GM20431 (cell line): ENCODE measurements around the gene ZNF22.
"Not testable (repeated sequence)": the region's sequence is repeated elsewhere in the genome, so short reads cannot be mapped to it uniquely, and the experiment has no call there.

Source experiments
- in situ Hi-C: fragments of 300-500 bp; cut with MseI, MboI; formaldehyde crosslinking; loops from one replicate; pipeline ENCODE4 v1.15.0; 2020; ENCODE audit warnings: low sequenced_read_pairs; ENCODE audit not compliant: unreplicated experiment

ZNF22 gene

DNA sequence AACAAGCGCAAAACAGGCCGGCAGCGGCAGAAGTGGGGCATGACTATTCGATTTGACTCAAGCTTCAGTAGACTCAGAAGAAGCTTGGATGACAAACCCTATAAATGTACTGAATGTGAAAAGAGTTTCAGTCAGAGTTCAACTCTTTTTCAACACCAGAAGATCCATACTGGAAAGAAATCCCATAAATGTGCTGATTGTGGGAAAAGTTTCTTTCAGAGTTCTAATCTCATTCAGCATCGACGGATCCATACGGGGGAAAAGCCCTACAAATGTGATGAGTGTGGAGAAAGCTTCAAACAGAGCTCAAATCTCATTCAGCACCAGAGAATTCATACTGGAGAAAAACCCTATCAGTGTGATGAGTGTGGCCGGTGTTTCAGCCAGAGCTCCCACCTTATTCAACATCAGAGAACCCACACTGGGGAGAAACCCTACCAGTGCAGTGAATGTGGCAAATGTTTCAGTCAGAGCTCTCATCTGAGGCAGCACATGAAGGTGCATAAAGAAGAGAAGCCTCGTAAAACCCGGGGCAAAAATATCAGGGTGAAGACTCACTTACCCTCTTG, 2.8 kb downstream of the ZNF22 start:
- in situ Hi-C loops, result no loop called here

DNA sequence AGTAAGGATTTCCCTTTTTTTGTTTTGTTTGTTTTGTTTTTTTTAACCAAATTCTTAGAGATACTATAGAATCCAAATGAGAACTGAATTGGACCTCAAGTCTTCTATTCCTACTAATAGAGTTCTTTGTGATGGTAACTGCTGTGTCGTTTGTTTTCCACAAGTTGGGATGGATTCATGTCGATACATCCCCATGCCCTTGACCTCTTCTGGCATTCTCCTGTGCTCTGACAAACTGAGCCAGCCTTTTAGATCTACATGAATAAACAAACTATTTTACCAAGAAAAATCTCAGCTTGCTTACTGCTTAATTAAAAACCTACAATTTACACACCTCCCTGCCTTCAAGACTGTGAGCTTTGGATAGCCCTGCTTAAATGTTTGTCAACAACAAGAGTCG, 3.9 kb downstream of the ZNF22 start:
- in situ Hi-C loops, result no loop called here

DNA sequence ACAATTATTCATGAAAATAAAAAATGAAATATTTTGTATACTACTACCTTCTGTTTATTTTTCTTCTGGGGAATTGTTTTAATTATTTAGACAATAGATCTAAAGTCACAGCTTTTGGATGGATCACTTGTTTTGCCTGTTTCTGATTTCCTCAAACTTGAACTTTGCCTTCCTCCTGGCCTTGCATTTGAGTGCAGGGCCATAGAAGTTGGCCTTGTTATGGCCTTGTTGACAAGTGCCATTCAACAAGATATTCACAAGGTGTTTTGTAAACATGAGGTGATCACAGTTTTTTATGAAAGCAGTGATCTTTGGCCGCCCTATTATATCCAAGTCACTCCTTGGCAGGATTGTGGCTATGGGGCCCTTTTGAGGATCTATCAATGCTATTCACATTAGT, 4.6 kb downstream of the ZNF22 start:
- in situ Hi-C loops, result no loop called here

DNA sequence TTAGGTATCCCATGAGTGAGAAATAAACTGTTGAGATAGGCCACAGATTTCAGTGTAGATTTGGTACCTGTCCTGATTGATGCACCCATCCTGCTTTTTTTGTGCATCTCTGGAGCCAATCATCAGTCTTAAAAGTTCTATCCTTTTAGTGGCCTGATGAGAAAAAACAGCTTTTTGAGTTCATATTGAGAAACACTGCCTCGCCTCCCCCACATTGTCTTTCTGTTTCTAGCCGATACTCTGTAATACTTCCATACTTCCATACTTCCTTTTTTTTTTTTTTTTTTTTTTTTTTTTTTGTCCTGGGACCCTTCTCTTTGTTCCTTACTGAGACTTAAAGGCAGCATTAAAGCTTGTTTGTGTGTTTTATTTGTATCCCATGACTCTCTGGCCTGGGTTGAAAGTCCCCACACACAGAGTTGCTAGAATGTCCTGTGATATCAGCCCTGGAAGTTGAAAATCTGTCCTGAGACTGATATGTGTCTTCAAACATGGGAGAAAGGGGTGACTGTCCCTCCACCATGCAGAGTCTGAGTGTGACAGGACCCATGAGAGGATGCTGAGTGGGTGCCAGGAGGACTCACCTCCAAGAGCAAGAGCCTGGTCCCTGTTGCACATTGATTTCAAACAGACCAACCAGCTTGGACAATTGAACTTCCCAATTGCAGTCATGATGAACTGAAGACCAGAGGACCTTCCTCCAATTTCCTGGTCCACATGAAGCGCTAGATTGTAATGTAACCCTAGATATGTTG, 5.7 kb downstream of the ZNF22 start:
- in situ Hi-C loops, result no loop called here

DNA sequence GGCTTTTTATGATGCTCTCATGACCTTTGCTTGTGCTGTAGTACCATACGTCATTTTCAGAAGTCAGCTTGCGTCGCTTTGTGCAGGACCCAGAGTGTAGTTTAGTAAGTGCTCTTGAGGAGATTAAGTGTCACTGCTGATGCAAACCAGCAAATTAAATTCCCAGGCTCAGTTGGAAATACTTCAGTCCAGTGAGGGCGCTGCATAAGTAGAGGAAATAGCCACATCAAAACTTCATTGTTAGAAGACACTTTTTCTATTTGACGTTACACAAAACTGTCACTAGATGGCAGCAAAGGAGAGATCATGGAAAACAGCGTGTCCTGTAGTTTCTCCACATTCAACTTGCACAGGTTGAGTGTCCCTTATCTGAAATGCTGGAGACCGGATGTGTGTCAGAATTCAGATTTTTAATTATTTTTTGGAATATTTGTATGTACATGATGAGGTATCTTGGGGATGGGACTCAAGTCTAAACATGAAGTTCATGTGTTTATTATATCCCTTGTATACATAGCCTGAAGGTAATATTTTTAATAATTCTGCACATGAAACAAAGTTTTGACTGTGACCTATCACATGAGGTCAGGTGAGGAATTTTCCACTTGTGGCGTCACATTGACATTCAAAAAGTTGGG, 7.9 kb downstream of the ZNF22 start:
- in situ Hi-C loops, result no loop called here

DNA sequence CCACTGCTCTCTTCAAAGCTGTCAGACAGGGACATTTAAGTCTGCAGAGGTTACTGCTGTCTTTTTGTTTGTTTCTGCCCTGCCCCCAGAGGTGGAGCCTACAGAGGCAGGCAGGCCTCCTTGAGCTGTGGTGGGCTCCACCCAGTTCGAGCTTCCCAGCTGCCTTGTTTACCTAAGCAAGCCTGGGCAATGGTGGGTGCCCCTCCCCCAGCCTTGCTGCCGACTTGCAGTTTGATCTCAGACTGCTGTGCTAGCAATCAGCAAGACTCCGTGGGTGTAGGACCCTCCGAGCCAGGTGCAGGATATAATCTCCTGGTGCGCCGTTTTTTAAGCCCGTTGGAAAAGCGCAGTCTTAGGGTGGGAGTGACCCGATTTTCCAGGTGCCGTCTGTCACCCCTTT, 13.8 kb downstream of the ZNF22 start:
- in situ Hi-C loops, result not testable (repeated sequence)

DNA sequence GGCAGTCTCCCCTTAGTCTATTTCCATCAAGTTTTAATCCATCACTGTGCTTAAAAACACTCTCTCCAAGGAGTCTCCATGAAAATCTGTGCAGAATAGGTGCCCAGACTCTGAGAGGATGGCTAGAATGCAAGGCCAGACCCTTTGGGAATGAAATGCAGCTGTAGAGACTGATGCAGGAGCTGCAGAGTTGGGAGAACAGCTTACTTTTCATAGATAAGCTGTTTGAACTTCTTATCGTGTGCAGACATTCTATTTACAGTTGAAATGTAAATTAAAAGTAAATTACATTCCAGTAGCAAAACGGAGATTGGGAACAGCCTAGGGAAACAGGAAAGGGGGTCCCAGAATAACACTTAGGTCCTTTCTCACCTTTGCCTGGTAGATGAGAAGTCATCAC, 14.9 kb downstream of the ZNF22 start:
- in situ Hi-C loops, result no loop called here

DNA sequence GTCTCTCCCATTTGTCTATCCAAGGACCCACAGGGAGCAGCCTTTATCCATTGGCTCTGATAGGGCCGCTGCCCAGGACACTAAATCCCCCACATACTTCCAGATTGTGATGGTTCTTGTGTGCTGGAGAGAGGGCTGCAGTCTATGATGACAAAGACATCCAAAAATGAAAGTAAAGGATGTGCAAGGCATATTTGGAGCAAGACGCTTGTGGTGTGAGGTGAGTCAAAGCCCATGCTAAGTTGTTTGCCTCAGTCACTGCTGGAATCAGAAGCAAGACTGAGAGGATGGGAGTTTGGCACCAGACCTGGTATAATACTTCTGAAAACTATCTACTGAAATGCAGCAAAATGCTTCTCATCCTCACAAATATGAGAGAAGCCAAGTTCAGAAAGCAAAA, 22.7 kb downstream of the ZNF22 start:
- in situ Hi-C loops, result no loop called here

DNA sequence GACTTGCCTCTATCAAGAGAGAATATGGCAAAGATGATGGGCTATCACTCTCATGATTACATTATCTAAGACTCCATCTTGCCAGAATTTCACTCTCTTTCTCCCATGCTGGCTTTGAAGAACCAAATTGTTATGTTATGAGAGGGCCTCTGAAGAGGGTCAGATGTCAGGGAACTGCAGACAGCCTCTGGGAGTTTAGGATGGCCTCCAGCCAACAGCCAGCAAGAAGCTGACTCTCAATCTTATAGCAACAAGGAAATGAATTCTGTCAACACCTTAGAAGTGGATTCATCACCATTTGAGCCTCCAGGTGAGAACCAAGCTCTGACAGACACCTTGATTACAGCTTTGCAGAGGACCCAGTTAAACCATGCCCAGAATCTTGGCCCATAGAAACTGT, 33.6 kb downstream of the ZNF22 start:
- in situ Hi-C loops, result no loop called here

DNA sequence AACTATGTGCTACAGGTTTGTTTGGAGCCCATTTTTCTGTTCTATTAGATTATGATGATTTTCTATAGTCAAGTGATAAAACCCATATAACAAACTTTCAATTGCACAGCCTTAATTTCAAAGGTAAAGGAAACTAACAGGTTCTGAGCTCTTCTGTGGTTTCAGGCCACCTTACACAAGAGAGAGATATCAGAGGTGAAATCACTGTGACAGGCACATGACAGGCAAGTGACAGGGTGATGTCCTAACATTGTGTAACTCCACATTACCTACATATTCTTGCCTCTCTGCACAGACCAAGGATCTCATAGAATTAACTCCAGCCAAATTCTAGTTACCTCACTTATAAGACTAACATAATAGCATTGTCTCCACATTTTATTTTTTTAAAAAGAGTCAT, 35.0 kb downstream of the ZNF22 start:
- in situ Hi-C loops, result no loop called here

DNA sequence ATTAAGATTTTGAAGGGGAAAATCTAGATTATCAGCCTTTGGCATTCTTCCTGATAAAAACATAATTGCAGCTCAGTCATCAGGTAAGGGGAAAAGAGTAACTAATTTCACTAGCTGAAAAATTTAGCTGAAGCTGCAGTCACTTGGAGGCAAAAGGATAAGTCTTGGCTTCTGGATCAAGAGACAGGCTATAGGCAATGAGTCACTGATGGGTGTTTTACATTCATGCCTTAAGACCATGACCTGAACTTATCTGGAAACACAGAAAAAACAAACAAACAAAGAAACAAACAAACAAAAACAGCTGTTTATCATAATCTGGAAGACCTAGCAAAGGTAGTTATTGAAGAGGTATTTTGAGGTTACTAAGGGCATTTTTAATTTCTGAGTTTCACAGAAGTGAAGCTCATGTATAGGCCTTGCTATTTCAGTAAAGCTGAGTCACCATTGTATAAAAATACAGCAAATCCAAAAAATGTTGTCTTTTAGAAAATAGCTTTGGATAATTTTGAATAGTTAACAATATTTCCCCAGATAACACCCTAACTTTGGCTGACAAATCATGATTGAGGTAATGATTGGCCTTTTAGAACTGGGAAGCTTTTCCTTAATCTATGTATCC, 40.3 kb downstream of the ZNF22 start:
- in situ Hi-C loops, result no loop called here

DNA sequence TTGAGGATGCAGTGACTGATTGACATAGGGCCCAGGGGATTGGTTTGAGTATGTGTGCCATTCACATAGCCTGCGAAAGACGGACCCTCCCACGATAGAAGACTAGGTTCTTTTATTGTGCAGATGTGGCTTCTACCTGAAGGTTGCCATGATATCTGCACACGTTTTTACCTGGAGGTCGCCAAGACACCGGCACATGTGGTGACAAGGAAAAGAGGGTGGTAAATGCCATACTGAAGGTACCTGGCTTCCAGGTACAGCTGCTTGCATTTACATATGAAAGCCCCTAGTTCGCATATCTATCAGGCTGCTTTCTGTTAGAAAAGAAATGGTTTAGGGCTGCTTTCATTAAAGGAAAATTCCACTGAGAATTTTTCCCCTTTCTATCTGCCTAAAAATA, 43.6 kb downstream of the ZNF22 start:
- in situ Hi-C loops, result no loop called here

DNA sequence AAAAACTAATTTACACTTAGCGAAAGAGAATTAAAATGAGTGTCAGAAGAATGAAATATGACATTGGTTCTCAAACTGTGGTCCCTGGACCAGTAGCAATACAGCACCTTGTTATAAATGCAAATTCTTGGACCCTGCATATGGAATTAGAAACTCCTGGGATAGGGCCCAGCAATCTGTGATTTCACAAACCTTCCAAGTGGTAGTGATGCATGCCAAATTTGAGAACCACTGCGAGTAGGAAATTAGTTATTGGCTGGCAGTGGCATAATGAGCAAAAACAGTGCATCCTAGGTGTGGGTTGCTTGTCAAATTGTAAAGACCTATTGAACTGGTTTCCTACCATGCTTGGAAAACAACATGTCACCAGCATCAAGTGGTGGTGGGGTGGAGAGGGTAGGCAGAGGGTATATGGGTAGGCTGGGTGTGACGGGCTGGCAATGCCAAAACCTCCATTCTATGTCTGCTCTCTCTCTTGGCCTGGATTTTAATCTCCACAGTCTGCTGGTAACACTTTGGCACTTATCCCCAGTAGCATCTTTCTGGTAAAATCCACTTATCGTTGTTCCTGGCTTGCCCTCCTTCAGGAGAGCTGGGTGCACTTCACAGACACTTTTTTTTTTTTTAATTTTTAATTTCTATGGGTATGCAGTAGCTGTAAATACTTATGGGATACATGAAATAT, 50.0 kb downstream of the ZNF22 start:
- in situ Hi-C loops, result no loop called here

DNA sequence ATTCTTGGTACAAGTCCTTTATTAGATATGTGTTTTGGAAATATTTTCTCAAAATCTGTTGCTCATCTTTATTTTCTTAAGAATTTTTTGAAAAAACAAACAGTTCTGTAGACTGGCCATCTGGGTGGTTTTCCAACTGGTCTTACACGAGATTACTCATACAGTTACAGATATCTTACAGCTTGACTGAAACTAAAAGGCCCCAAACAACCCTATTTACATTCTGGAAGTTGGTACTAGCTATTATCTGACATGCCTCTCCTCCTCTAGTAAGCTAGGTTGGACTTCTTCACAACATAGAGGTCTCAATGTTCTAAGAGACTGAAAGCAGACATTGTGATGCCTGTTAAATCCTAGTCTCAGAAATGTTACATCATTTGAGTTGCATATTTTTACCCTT, 52.0 kb downstream of the ZNF22 start:
- in situ Hi-C loops, result no loop called here

DNA sequence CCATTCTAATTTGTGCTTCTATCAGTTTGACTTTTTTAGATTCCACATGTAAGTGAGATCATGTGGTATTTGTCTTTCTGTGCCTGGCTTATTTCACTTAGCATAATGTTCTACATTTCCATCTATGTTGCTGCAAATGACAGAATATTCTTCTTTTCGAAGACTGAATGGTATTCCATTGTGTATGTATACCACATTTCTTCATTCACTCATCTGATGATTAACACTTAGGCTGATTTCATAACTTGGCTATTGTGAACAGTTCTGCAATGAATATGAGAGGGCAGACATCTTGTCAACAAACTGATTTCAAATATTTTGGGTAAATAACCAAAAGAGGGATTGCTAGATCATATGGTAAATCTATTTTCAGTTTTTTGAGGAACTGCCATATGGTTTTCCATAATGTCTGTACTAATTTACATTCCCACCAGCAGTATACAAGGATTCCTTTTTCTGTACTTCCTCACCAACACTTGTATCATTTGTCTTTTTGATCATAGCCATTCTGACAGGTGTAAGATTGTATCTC, 52.9 kb downstream of the ZNF22 start:
- in situ Hi-C loops, result no loop called here
